ENCODE results near the gene TLL1.

TLL1 gene

GRCh38 chr4:165839615-165840333 lies 33.3 kb upstream of the TLL1 start:
- TF ChIP-seq CTCF (conservative IDR thresholded peaks at IDR 0.05; ENCODE audit: control insufficient read depth, insufficient read depth, low read depth, low read length): no peak
- DNase-seq (ENCODE audit: low read depth): peak; percentile 11
- no peak overlapping the region for H3K4me3 ChIP-seq (ENCODE audit: control insufficient read depth, low read depth, low read length)

- no peak for TF ChIP-seq CTCF (conservative IDR thresholded peaks at IDR 0.05; ENCODE audit: control insufficient read depth, insufficient read depth, low read depth, low read length)
- no peak for DNase-seq (ENCODE audit: low read depth)
- no peak overlapping the region for H3K4me3 ChIP-seq (ENCODE audit: control insufficient read depth, low read depth, low read length)
Observed at GRCh38 chr4:165842684-165843083, 30.4 kb upstream of the TLL1 start.

GRCh38 chr4:165844161-165844560 lies 28.9 kb upstream of the TLL1 start:
- no peak for DNase-seq (ENCODE audit: low read depth)
- TF ChIP-seq CTCF (conservative IDR thresholded peaks at IDR 0.05; ENCODE audit: control insufficient read depth, insufficient read depth, low read depth, low read length): no peak

DNA sequence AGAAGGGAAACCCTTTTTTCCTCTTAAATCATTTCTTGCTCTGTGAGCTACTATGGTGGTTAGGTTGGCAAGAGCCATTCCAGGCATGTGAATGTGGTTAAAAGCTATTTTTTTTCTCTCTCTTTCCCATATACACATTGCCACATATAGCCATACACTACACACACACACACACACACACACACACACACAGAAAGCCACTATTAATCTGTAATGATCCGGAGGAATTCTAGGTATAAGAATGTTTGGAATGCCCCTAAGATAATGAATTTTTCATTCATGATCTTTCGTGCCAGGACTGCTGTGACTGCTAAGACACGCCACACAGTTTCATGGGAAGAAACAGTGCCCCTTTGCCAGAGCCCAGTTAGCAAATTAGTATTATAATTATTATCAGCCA lies 21.8 kb upstream of the TLL1 start:
- TF ChIP-seq CTCF (conservative IDR thresholded peaks at IDR 0.05; ENCODE audit: control insufficient read depth, insufficient read depth, low read depth, low read length): no peak
- no peak for DNase-seq (ENCODE audit: low read depth)
- no peak overlapping the region for H3K4me3 ChIP-seq (ENCODE audit: control insufficient read depth, low read depth, low read length)

More at GRCh38 chr4:165844161-165844560, 28.9 kb upstream of the TLL1 start:
- H3K4me3 ChIP-seq (ENCODE audit: control insufficient read depth, low read depth, low read length): no peak overlapping the region

DNA sequence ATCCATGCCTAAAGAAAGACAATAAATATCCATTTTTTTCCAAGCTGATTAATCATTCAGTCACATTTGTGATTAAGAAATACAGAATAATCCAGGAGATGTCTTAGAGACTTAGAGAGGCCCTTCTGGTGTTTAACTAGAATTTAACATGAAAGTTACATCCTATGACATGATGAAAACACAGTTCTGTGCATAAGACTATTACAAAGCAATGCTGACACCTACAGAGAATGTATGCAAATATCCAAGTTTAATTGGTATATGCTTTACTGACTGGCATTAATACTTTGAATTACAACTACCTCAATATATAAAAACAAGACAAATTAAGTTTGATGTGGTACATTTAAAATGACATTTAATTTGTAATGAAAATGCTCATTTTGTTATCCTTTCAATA lies 17.8 kb upstream of the TLL1 start:
- no peak for TF ChIP-seq CTCF (conservative IDR thresholded peaks at IDR 0.05; ENCODE audit: control insufficient read depth, insufficient read depth, low read depth, low read length)
- DNase-seq (ENCODE audit: low read depth): peak; percentile 5
- no peak overlapping the region for H3K4me3 ChIP-seq (ENCODE audit: control insufficient read depth, low read depth, low read length)

GRCh38 chr4:165861363-165861762 lies 11.7 kb upstream of the TLL1 start:
- H3K4me3 ChIP-seq (ENCODE audit: control insufficient read depth, low read depth, low read length): no peak overlapping the region
- no peak for TF ChIP-seq CTCF (conservative IDR thresholded peaks at IDR 0.05; ENCODE audit: control insufficient read depth, insufficient read depth, low read depth, low read length)
- no peak for DNase-seq (ENCODE audit: low read depth)

All from fibroblast of mammary gland (primary cell).